Skeletal muscle satellite cell (primary cell): ENCODE data around the gene RNASE7. TPM values are rescaled to one million over a fixed set of nuclear protein-coding genes. Genes with fewer than 3 reads are reported as not detected.
"Not testable (repeated sequence)": the region's sequence is repeated elsewhere in the genome, so short reads cannot be mapped to it uniquely, and the experiment has no call there.

Experiments
- H3K27me3 ChIP-seq: 2 replicates; pipeline ENCODE4 v1.7.0; 2013; ENCODE audit warnings: low read length; ENCODE audit not compliant: control insufficient read depth, insufficient read depth
- H3K36me3 ChIP-seq: 2 replicates; pipeline ENCODE4 v1.7.0; 2013; ENCODE audit warnings: mild to moderate bottlenecking, control low read depth, low read length; ENCODE audit not compliant: insufficient read depth
- H3K4me1 ChIP-seq: 2 replicates; pipeline ENCODE4 v1.7.0; 2013; ENCODE audit warnings: low read length; ENCODE audit not compliant: control insufficient read depth, insufficient read depth
- H3K4me2 ChIP-seq: 2 replicates; pipeline ENCODE4 v1.7.0; 2013; ENCODE audit warnings: mild to moderate bottlenecking, low read length
- H3K4me3 ChIP-seq: 2 replicates; pipeline ENCODE4 v1.7.0; 2013; ENCODE audit warnings: low read length
- H3K9ac ChIP-seq: 2 replicates; pipeline ENCODE4 v1.7.0; 2013; ENCODE audit warnings: mild to moderate bottlenecking, low read depth, low read length, moderate library complexity
- H3K9me3 ChIP-seq: replicated peaks from 2 replicates; pipeline ENCODE4 v1.7.0; 2013; ENCODE audit warnings: mild to moderate bottlenecking, control low read depth, low read length
- total RNA-seq: library from RNA; depleted of rRNA; stranded (reverse); fragments of >200 nt; gene quantifications from 2 replicates; pipeline ENCODE4 v1.2.3, GENCODE V29; 2012; rRNA removed

The RNASE7 gene
- total RNA-seq = not detected in 2 replicates

GRCh38 chr14:21041676-21042433 lies at the start of gene RNASE7:
Gene RNASE7 (plus strand): TSS chr14:21042362. CDS start chr14:21042993, 631 bp downstream.
- no peak within 1 kb of the TSS for H3K9ac ChIP-seq
- no peak within 1 kb of the TSS for H3K4me3 ChIP-seq
- H3K27me3 ChIP-seq = peaks cover 38% of the 10 kb centered on the region

GRCh38 chr14:20996521-20996920 lies 45.6 kb upstream of the RNASE7 start:
- peaks cover 54% of the 10 kb centered on the region for H3K36me3 ChIP-seq
- H3K27me3 ChIP-seq = no peaks in the 10 kb centered on the region
- H3K9ac ChIP-seq = no peak overlapping the region
- H3K9me3 ChIP-seq = no peaks in the 10 kb centered on the region
- no peak overlapping the region for H3K4me3 ChIP-seq
- peaks cover 7% of the 10 kb centered on the region for H3K4me1 ChIP-seq
- no peak overlapping the region for H3K4me2 ChIP-seq

More at GRCh38 chr14:21041676-21042433, at the start of gene RNASE7:
- peaks cover 40% of the 10 kb centered on the region for H3K4me1 ChIP-seq
- H3K9me3 ChIP-seq = no peaks in the 10 kb centered on the region
- H3K36me3 ChIP-seq = no peaks in the 10 kb centered on the region
- H3K4me2 ChIP-seq = peak within 1 kb of the TSS; percentile 21

- Histone ChIP-seq H3K4me2 (no peak overlapping the region), H3K27me3 (no peaks in the 10 kb centered on the region), H3K4me1 (peaks cover 7% of the 10 kb centered on the region), H3K9ac (no peak overlapping the region), H3K4me3 (no peak overlapping the region), H3K9me3 (no peaks in the 10 kb centered on the region), H3K36me3 (peaks cover 50% of the 10 kb centered on the region)
These were observed 45.0 kb upstream of the RNASE7 start for GRCh38 chr14:20997115-20997514.

GRCh38 chr14:20997564-20997963 lies 44.6 kb upstream of the RNASE7 start:
- peaks cover 46% of the 10 kb centered on the region for H3K36me3 ChIP-seq
- H3K27me3 ChIP-seq = no peaks in the 10 kb centered on the region
- peaks cover 7% of the 10 kb centered on the region for H3K4me1 ChIP-seq
- H3K9ac ChIP-seq = no peak overlapping the region
- no peak overlapping the region for H3K4me2 ChIP-seq
- H3K4me3 ChIP-seq = no peak overlapping the region
- no peaks in the 10 kb centered on the region for H3K9me3 ChIP-seq

GRCh38 chr14:20998139-20998538 lies 44.0 kb upstream of the RNASE7 start:
- Histone ChIP-seq H3K4me1 (peaks cover 7% of the 10 kb centered on the region), H3K4me3 (no peak overlapping the region), H3K36me3 (peaks cover 40% of the 10 kb centered on the region), H3K9ac (no peak overlapping the region), H3K4me2 (no peak overlapping the region), H3K9me3 (no peaks in the 10 kb centered on the region), H3K27me3 (no peaks in the 10 kb centered on the region)

GRCh38 chr14:20998674-20999366 lies 43.3 kb upstream of the RNASE7 start, which contains the start of gene SLC39A2:
Gene SLC39A2 (plus strand): TSS chr14:20999293. CDS start chr14:20999447, 154 bp downstream.
- Histone ChIP-seq H3K9ac (no peak within 1 kb of the TSS), H3K36me3 (peaks cover 38% of the 10 kb centered on the region), H3K9me3 (no peaks in the 10 kb centered on the region), H3K4me2 (peak within 1 kb of the TSS; percentile 28), H3K27me3 (no peaks in the 10 kb centered on the region), H3K4me1 (peaks cover 7% of the 10 kb centered on the region), H3K4me3 (no peak within 1 kb of the TSS)

- H3K27me3 ChIP-seq = no peaks in the 10 kb centered on the region
- no peak overlapping the region for H3K4me3 ChIP-seq
- no peaks in the 10 kb centered on the region for H3K9me3 ChIP-seq
- no peak overlapping the region for H3K9ac ChIP-seq
- H3K4me1 ChIP-seq = peaks cover 7% of the 10 kb centered on the region
- no peak overlapping the region for H3K4me2 ChIP-seq
- peaks cover 30% of the 10 kb centered on the region for H3K36me3 ChIP-seq
These were observed 42.6 kb upstream of the RNASE7 start for GRCh38 chr14:20999591-20999990.

- Histone ChIP-seq H3K9ac (no peak overlapping the region), H3K4me3 (no peak overlapping the region), H3K27me3 (no peaks in the 10 kb centered on the region), H3K4me2 (no peak overlapping the region), H3K36me3 (peaks cover 14% of the 10 kb centered on the region), H3K4me1 (peaks cover 7% of the 10 kb centered on the region), H3K9me3 (no peaks in the 10 kb centered on the region)
These were observed 40.9 kb upstream of the RNASE7 start for GRCh38 chr14:21001218-21001617.

GRCh38 chr14:21003788-21004346 lies 38.3 kb upstream of the RNASE7 start:
- Histone ChIP-seq H3K4me3 (no peak overlapping the region), H3K9me3 (no peaks in the 10 kb centered on the region)

GRCh38 chr14:21009721-21010120 lies 32.4 kb upstream of the RNASE7 start:
- H3K4me1 ChIP-seq, H3K9ac ChIP-seq, H3K4me3 ChIP-seq, H3K4me2 ChIP-seq, H3K36me3 ChIP-seq, H3K9me3 ChIP-seq: not testable (repeated sequence)
- H3K27me3 ChIP-seq = peaks cover 28% of the 10 kb centered on the region

More at GRCh38 chr14:21003788-21004346, 38.3 kb upstream of the RNASE7 start:
- Histone ChIP-seq H3K4me2 (no peak overlapping the region), H3K9ac (no peak overlapping the region), H3K36me3 (no peaks in the 10 kb centered on the region), H3K4me1 (peaks cover 4% of the 10 kb centered on the region), H3K27me3 (no peaks in the 10 kb centered on the region)

- Histone ChIP-seq H3K4me2 (no peak overlapping the region), H3K36me3 (no peaks in the 10 kb centered on the region), H3K4me1 (no peaks in the 10 kb centered on the region), H3K27me3 (peaks cover 28% of the 10 kb centered on the region), H3K9ac (no peak overlapping the region), H3K4me3 (no peak overlapping the region), H3K9me3 (no peaks in the 10 kb centered on the region)
These were observed 31.0 kb upstream of the RNASE7 start for GRCh38 chr14:21011136-21011535.
